GM12875 (cell line): ENCODE measurements around the gene IQCF5.

ENCODE experiments used
- H3K4me3 ChIP-seq: one replicate; pipeline ENCODE4 v1.5.1; 2011; ENCODE audit warnings: low read depth, low read length, control low read depth
- CTCF ChIP-seq: IDR thresholded peaks from 2 replicates; pipeline ENCODE4 v1.5.1; 2011; ENCODE audit warnings: low read depth, mild to moderate bottlenecking, control low read depth, inconsistent platforms, low read length, moderate library complexity, borderline replicate concordance; ENCODE audit not compliant: insufficient read depth

IQCF5 gene

GRCh38 chr3:51828297-51828696, 47.1 kb downstream of the IQCF5 start:
- TF ChIP-seq CTCF: no peak
- H3K4me3 ChIP-seq: no peak overlapping the region
